Measurements from ENCODE around the gene FLOT2. TPM values are rescaled to one million over a fixed set of nuclear protein-coding genes. Genes with fewer than 3 reads are reported as not detected.
A peak's percentile ranks its signal among the peaks of the same experiment; 100 is the strongest.

The FLOT2 gene
- total and polyA plus RNA-seq, 10 of the 15 experiments (the other 5 are each of a cell fraction or from before 2014, with no cell fraction given) = 56.8 to 302 (median 149) TPM

- no peak for TF ChIP-seq ZBTB33 (IDR thresholded peaks at IDR 0.05)
- no peak for TF ChIP-seq NFXL1 (IDR thresholded peaks at IDR 0.05; ENCODE audit: borderline replicate concordance)
- no peak for TF ChIP-seq SKIL (IDR thresholded peaks at IDR 0.05; ENCODE audit: low read depth, poor library complexity, severe bottlenecking)
- TF ChIP-seq ZBED1 (IDR thresholded peaks at IDR 0.05; ENCODE audit: borderline replicate concordance) = no peak
- TF ChIP-seq POLR2AphosphoS2 (IDR thresholded peaks at IDR 0.05; ENCODE audit: low read depth, low read length) = no peak
Measured at GRCh38 chr17:28879886-28880571, 17.5 kb downstream of the FLOT2 start (continued).

- BruUV-seq (replicated peaks) = no TSS peak
- Histone ChIP-seq H4K20me1 (ENCODE audit: control insufficient read depth, insufficient read depth) (no peaks in the 10 kb centered on the region), H3K9ac (ENCODE audit: control insufficient read depth, insufficient read depth, low read length) (no peak overlapping the region), H3K79me2 (ENCODE audit: control insufficient read depth, insufficient read depth, low read length) (no peaks in the 10 kb centered on the region), H3K36me3 (ENCODE audit: control insufficient read depth in 2 of 2, insufficient read depth in 2 of 2, low read length in 1 of 2) (peaks cover 9 to 28% of the 10 kb centered on the region in 2 experiments; a peak in 3 of 4 replicates), H3K27ac (ENCODE audit: control insufficient read depth, insufficient read depth) (no peak overlapping the region), H2AFZ (ENCODE audit: control insufficient read depth, low read depth, low read length) (no peak overlapping the region), H3K4me3 (no peak overlapping the region), H3K9me3 (replicated peaks; ENCODE audit: control insufficient read depth, insufficient read depth, low read length) (no peaks in the 10 kb centered on the region), H3K4me2 (ENCODE audit: control insufficient read depth, insufficient read depth) (no peak overlapping the region), H3K4me1 (ENCODE audit: control insufficient read depth, insufficient read depth, low read length) (no peaks in the 10 kb centered on the region; the same call in 1 of the 2 replicates), H3K27me3 (replicated peaks in 1 of 2; ENCODE audit: control insufficient read depth in 2 of 2, insufficient read depth in 2 of 2, low read length in 1 of 2) (no peaks in the 10 kb centered on the region)
- no peak for DNase-seq (ENCODE audit: low read depth, low spot score)
- ChIA-PET CTCF (interaction anchor here (0.8 to 2.3 kb wide), 7 partner anchors 9 to 152 kb away, joined by 3 to 44 read pairs (median 4); partner anchors contain the start of gene TLCD1), RAD21 (ENCODE audit: unreplicated experiment) (interaction anchor here (0.6 to 3.0 kb wide), 10 partner anchors 9 to 152 kb away, joined by 3 to 22 read pairs (median 4); partner anchors contain the start of genes FLOT2 and NEK8), SMC1A (ENCODE audit: uncharacterized antibody, unreplicated experiment) (interaction anchor here (1.4 to 2.8 kb wide), 5 partner anchors 16 to 152 kb away, joined by 3 to 19 read pairs (median 6); partner anchors contain the start of genes ERAL1 and TLCD1), POLR2A (interaction anchor here (1.0 to 1.6 kb wide), 4 partner anchors 9 to 115 kb away, joined by 3 to 7 read pairs (median 4); no protein-coding TSS in a partner anchor)
- 88% methylated on average over 4 of the region's 4 CpGs for WGBS (ENCODE audit: insufficient coverage, insufficient replicate concordance, low lambda C conversion rate, missing lambda C conversion rate)
- intact Hi-C loops (cut with micrococcal nuclease; ENCODE audit: unreplicated experiment) (no loop called here), in situ Hi-C loops (cut with MboI) (loop anchor here (25.0 kb wide), 1 partner anchor 1392 kb away; no protein-coding TSS in a partner anchor)
- peak; percentile 92 for ATAC-seq
- FAIRE-seq = no peak
- TF ChIP-seq SMC3 (IDR thresholded peaks at IDR 0.05; ENCODE audit: borderline replicate concordance, low read length) (peak; percentile 64; the same call in 1 of the 2 replicates), RAD21 (IDR thresholded peaks at IDR 0.05; ENCODE audit: insufficient read depth, low read depth, low read length) (peak; percentile 77), ZNF687 (IDR thresholded peaks at IDR 0.05) (no peak), BHLHE40 (IDR thresholded peaks at IDR 0.05; ENCODE audit: borderline replicate concordance in 1 of 2, low read depth in 2 of 2, low read length in 1 of 2) (no peak)
Measured at GRCh38 chr17:28878981-28879380, 18.6 kb downstream of the FLOT2 start.

Data from GM12878 (cell line).